GM19438 (cell line): ENCODE results near the gene KRIT1.
"Not testable (repeated sequence)": the region's sequence is repeated elsewhere in the genome, so short reads cannot be mapped to it uniquely, and the experiment has no call there.

Experiments
- ATAC-seq: cut with Tn5 transposase; IDR thresholded peaks from one replicate; pipeline ENCODE4 v1.9.1; 2021; ENCODE audit warnings: low read depth; ENCODE audit not compliant: unreplicated experiment

The KRIT1 gene

GRCh38 chr7:92251181-92251580 lies 5.5 kb upstream of the KRIT1 start:
- ATAC-seq: no peak

DNA sequence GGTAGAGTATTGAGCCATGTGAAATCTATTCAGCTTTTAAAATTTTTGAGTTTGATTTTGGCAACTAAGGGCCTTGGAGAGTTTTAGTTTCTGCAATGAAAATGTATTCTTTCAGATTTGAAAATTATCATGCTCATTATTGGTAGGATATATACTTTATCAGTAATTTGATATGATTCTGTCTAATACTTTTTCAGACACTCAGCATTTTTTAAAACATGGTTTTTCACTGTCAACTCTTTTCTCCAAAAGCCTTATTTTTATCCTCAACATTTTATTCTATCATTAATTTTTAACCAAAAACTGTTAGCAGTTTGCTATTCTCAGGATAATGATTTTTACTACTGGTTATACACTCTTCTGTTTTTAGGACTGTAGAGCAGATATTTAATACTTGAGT lies 4.9 kb upstream of the KRIT1 start:
- ATAC-seq: no peak

DNA sequence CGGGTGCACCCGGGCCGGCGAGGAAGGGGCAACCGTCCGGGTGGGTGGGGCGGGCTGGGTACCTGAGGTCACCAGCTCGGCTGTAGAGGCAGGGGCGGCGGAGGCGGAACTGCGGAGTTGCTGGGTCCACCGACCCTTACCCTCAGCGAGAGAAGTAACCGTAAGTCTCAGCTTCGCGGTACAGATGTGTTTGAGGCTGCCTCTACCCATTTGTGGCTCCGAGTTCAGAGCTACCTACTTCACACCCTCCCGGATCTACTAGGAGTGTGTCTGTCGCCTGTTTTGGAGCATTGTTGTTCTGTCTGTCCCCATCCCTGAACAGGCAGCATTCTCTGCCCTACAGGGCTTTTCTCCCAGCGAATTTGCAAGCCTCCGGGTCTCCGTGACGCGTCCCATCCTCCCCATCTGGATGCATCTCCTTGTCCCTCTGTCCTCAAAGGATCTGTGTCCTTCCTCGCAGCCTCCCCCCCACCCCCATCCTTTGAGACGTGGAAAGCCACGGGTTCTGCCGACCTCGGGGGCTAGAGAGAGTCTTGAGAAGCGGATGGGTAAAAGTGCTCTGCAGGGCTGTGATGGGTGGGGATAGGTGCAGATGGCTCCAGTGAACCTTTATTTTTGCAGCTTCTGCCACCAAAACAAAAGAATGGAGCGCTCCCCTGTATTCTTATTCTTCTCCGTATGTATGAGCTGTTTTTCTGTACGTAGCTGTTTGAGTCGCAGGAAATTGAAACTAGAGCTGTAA lies 817 bp upstream of the KRIT1 start:
- peak; percentile 30 for ATAC-seq

- peak; percentile 8 for ATAC-seq
Observed at GRCh38 chr7:92244808-92245486, 767 bp downstream of the KRIT1 start.

DNA sequence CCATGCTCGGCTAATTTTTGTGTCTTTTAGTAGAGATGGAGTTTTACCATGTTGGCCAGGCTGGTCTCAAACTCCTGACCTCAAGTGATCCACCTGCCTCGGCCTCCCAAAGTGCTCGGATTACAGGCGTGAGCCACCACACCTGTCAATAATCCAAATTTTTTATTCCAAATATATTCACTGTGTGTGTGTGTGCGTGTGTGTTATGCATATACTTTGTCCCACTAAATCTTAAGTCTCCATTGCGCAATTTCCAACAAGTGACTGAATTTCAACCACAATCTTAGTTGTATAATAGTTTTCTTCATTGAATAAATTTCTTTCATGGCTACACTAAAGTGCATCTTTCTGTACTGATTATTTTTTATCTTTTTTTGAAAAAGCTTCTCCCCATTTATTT lies 2.7 kb downstream of the KRIT1 start:
- ATAC-seq: no peak

GRCh38 chr7:92230547-92230946 lies 15.2 kb downstream of the KRIT1 start:
- ATAC-seq: no peak

GRCh38 chr7:92228742-92229141 lies 17.0 kb downstream of the KRIT1 start:
- ATAC-seq: no peak

GRCh38 chr7:92228100-92228499 lies 17.6 kb downstream of the KRIT1 start:
- no peak for ATAC-seq

GRCh38 chr7:92226981-92227380 lies 18.7 kb downstream of the KRIT1 start:
- no peak for ATAC-seq

GRCh38 chr7:92221766-92222165 lies 23.9 kb downstream of the KRIT1 start:
- ATAC-seq: no peak

- no peak for ATAC-seq
Observed at GRCh38 chr7:92206672-92207071, 39.0 kb downstream of the KRIT1 start.

GRCh38 chr7:92205987-92206386 lies 39.7 kb downstream of the KRIT1 start:
- ATAC-seq: no peak

DNA sequence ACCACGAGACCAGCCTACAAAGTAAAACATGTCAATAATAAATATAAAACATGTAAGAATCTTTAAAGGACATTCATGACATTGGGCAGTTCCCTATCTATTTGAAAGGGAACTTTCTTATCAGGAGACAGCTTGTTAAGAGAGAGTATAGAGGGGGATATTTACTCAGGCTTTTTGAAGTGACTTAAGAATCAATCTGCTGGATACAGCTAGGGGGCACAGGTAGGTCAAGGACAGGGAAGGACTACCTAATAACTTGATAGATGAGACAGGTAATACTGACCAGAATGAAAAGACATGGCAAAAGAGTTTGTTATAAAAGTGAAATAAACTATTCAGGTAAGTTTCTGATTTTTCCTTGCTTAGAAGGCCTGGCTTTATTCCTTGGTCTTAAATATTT lies 44.9 kb downstream of the KRIT1 start:
- ATAC-seq: no peak

DNA sequence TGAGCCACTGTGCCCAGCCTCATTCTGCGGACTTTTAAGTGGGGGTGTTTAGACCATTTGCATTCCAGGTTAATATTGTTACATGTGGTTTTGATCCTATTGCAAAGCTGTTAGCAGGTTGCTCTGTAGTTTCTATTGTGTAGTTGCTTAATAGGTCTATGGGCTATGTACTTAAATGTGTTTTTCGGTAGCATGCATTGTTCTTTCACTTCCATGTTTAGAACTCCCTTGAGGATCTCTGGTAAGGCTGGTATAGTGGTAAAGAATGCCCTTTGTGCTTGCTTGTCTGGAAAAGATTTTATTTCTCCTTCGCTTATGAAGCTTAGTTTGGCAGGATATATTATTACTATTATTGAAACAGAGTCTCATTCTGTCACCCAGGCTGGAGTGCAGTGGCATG lies 53.4 kb downstream of the KRIT1 start:
- no peak for ATAC-seq

DNA sequence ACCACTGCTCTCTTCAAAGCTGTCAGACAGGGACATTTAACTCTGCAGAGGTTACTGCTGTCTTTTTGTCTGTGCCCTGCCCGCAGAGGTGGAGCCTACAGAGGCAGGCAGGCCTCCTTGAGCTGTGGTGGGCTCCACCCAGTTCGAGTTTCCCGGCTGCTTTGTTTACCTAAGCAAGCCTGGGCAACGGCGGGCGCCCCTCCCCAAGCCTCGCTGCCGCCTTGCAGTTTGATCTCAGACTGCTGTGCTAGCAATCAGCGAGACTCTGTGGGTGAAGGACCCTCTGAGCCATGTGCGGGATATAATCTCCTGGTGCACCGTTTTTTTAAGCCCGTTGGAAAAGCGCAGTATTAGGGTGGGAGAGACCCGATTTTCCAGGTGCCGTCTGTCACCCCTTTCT lies 56.5 kb downstream of the KRIT1 start:
- not testable (repeated sequence) for ATAC-seq

- ATAC-seq: not testable (repeated sequence)
Observed at GRCh38 chr7:92184294-92184693, 61.4 kb downstream of the KRIT1 start.

DNA sequence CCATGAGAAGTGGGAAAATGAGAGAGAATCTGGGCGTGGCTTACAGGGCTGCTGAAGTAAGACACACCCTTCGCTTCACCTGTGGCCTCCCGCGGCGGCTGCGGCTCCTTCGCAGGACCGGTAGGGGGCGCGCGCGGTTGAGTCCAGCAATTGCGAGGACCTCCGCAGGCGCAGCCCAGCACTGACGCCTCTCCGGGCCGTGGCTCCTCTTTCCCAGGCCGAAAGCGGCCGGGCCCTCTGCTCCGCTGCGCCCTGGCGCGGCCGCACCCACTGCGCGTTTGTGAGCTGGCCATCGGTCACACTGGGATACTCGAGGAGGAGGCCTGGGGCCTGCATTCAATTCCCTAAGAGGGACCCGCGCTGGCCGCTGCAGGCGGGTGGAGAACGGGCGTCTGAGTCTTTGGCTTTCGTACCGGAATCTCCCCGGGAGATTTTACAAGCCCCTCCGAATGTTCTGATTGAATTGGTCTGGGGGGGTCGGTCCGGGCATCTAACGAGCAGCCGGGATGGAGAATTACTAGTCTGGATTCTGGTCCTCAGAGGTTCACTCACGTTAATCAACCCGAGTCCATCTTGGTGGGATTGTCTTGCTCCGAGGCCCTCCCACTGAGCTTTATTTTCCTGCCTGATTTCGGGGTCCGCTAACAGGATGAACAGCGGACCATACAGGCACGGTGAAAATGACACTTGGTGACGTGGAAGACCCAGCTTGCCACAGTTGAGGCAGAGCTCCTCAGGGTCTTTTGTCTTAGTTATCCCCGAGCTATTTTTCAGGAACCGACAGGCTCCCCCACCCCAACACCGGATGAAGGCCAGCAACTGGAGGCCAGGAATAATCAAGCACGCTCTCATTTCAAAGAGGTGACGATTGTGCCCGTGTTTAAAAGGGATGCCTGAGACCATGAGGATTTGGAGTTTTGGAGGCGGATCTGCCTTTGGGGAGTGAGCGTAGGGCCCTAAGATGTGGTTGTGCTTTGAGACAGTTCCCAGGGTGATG lies 66.5 kb downstream of the KRIT1 start, which contains the start of gene LRRD1:
LRRD1 (minus strand) TSS at position 215 of the 997 bp plus-strand sequence. CDS start 13,940 bp downstream, outside the sequence.
- ATAC-seq: peak; percentile 100

DNA sequence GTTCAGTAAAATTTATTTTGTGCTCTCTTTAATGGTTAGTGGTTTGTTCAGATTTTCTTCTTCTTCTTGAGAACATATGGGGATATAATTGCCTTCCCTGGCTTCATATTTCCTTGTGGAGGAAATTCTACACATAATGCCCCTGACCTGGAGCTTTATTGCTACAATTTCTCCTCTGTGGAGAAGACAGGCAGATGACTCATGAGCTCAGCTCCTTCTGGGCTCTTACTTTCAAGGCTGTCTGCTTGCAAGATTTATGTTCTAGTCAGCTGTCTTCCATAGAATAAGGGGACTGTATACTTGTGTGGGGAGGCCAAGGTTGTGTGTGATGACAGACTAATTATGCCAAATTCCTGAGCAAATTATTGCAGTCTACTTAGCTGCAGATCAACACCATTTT lies 68.4 kb downstream of the KRIT1 start:
- no peak for ATAC-seq

- ATAC-seq: not testable (repeated sequence)
Observed at GRCh38 chr7:92169529-92169928, 76.2 kb downstream of the KRIT1 start.

- ATAC-seq: no peak
Observed at GRCh38 chr7:92161271-92161670, 84.4 kb downstream of the KRIT1 start.
